Measurements from ENCODE around the gene SDR42E1.

- TF ChIP-seq CTCF (IDR thresholded peaks at IDR 0.05) = no peak
- no peak for TF ChIP-seq POLR2AphosphoS5 (IDR thresholded peaks at IDR 0.05; ENCODE audit: insufficient read depth in 1 of 2, low read depth in 1 of 2)
- no peak for TF ChIP-seq POLR2A (IDR thresholded peaks at IDR 0.05)
Observed at GRCh38 chr16:81971853-81972252, 39.4 kb downstream of the SDR42E1 start.
